Stimulated activated CD4-positive, alpha-beta T cell treated with anti-CD3 and anti-CD28 coated beads, Interleukin-2, amount 100 ng/mL, for 48 hours (primary cell): ENCODE results near the gene EXOSC3.
"Not testable (repeated sequence)": the region's sequence is repeated elsewhere in the genome, so short reads cannot be mapped to it uniquely, and the experiment has no call there.

Source experiments
- DNase-seq, 2 donors: peaks; one replicate each; pipeline ENCODE4 v3.0.0-alpha.2; 2020

Gene EXOSC3

DNA sequence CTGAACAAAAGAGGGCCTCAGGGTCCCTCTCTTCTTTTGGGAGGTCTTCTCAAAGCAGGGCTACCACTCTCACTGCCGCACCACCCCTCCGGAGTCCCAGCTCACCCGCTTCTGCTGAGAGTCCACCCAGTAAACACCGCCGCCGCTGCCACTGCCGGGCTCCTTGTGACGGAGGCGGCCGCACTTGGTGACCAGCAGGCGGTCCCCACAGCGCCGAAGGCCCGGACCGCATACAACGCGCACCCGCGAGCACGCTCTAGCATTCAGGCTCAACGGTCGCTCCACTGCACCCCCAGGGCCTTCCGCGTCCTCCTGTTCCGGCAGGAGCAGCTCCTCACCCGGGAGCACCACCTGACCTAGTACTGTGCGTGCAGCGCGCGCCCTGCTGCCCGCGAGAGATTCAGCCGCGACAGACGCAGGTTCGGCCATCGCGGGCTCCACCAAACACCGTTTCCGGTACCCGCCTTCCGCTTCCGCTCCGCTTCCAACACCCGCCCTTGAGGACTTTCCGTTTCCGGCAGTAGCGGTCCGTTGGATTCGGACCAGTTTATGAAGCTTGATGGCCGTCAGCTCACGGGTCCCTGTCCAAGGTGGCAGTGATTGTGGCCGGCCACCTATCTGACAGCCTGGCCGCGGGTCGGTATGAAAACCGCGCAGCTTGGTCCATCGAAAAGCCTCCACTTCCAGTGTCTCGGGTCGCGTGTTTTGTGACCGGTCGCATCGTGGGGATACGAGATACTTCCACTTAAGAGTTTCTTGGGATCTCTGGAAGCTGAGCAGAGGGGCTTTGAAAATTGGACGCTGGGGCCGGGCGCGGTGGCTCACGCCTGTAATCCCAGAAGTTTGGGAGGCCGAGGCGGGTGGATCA lies at the start of gene EXOSC3:
Gene EXOSC3 (minus strand): TSS at position 449 of the 868 bp plus-strand sequence. CDS start 20 bp downstream, at position 429.
- peak; percentile 81 to 83 for DNase-seq

DNA sequence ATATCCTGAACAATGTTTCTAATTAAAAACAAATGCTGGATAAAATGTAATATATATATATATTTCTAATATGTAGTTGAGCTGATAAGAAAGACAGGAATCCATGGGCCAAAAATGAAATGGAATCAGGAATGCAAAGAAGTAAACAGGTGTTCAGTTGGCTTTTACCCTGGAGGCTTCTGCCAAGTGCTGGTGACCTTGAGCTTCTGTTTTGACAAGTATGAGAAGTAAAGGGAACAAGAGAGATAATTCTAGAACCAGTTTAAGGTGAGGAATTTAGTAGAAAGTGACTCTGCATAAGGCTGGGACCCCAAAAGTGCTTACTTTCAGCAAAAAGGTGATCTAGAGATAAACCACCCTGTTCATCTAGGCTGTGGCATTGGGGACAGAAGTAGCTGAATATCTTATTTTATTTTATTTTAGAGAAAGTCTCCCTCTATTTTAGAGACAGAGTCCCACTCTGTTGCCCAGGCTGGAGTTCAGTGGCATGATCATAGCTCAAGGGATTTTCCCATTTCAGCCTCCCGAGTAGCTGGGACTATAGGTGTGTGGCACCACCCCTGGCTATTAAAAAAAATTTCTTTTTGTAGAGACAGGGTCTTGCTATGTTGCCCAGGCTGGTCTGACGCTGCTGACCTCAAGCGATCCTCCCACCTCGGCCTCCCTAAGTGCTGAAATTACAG lies 42.8 kb upstream of the EXOSC3 start:
- no peak for DNase-seq

DNA sequence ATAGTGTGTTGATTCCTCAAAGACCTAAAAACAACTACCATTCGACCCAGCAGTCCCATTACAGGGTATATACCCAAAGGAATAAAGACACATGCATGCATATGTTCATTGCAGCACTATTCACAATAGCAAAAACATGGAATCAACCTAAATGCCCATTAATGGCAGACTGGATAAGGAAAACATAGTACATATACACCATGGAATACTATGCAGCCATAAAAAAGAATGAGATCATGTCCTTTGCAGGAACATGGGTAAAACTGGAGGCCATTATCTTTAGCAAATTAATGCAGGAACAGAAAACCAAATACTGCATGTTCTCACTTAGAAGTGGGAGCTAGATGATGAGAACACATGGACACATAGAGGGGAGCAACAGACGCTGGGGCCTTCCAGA lies 40.3 kb upstream of the EXOSC3 start:
- DNase-seq, result not testable (repeated sequence)

DNA sequence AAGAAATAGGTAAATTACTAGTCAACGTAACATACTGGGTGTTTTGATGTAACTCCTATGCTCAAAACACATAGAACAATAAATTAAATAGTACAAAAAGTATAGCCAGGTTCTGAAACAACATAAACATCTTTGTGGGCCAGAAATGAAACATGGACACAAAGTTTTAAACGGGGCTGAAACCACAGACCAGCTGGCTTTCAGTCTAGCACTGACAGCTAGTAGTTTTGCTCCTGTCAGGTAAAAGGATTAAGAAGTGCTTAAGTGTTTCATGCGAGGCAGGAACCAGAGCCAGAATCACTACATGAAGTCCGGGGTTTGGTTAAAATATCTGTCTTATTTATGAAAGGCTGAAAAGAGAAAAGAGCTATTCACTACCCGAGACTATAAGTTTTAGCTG lies 35.3 kb upstream of the EXOSC3 start:
- DNase-seq, result no peak

DNA sequence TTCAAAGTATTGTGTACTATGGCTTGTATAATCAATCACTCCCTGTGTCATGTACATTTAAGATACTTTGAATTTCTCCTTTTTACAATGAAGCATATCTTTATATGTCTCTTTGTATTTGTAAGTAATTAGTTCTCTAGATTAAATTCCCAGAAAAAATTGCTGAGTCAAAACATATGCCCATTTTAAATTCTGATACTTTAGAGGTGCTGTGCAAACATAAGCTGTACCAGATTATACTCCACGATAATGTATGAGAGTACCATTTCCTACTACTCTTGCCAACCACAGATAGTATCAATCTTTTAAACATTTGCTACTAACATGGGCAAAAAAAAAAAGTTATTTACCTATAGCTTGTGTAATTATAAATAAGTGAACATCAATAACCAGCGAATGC lies 34.0 kb upstream of the EXOSC3 start:
- no peak for DNase-seq

DNA sequence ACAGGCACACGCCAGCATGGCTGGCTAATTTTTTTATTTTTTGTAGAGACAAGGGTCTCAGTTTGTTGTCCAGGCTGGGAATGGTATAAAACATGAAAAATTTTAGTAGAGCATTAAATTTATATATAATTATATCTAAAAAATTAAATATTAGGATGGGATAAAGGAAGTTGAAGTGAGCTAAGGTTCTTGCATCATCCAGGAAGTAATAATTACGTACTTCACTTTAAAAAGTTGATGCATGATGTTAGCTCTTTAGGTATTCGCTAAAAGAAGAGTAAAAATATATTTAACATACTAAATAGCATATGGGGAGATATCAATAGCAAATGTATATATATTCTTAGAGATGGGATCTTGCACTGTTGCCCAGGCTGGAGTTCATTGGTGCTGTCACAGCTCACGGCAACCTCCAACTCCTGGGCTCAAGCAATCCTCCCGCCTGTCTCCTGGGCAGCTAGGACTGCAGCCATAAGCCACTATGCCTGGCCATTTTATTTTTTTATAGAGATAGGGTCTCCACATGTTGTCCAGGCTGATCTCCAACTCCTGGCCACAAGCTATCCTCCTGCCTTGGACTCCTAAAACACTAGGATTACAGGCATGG lies 28.0 kb upstream of the EXOSC3 start:
- DNase-seq, result no peak

DNA sequence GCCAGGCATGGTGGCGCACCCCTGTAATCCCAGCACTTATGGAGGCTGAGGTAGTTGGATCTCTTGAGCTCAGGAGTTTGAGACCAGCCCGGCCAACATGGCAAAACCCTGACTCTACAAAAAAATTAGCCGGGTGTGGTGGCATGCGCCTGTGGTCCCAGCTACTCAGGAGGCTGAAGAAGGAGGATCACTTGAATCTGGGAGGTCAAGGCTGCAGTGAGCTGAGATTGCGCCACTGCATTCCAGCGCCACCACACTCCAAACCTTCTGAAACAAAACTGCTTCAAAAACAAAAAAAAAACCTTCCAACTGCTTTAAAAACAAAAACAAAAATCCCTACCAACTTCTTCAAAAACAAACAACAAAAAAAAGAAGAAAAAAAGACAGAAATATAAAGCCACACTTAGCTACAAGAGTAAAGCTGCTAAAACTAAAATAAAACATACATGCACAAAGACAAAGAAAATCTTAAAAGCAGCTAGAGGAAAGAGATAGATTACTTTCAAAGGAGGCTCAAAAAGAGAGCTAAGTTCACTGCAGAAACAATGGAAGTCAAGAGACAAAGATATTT lies 27.1 kb upstream of the EXOSC3 start:
- DNase-seq, result no peak

DNA sequence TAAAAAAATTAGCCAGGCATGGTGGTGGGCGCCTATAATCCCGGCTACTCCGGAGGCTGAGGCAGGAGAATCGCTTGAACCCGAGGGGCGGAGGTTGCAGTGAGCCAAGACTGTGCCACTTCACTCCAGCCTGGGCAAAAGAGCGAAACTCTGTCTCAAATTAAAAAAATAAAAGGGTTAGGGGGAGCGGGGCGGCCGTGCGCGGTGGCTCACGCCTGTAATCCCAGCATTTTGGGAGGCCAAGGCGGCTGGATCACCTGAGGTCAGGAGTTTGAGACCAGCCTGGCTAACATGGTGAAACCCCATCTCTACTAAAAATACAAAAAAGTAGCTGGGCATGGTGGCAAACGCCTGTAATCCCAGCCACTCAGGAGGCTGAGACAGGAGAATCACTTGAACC lies 24.8 kb upstream of the EXOSC3 start:
- DNase-seq, result not testable (repeated sequence)

DNA sequence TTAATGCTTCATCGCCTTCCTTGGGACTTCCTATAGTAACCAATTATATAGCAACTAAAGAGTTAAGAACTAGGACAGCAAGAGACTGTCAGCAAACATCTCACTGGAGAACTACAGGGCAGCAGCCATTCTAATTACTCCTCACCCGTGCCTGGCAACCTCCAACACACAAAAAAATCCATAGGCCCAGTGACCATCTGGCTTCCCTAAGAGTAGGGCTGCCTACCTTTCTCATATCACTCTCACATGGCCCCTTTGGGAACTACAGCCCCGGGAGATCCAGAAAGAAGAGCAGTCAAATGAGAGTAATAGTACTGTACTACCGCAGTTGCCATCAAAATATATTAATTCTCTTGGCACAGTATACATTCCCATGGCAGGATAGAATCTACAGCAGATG lies 21.4 kb upstream of the EXOSC3 start:
- no peak for DNase-seq

DNA sequence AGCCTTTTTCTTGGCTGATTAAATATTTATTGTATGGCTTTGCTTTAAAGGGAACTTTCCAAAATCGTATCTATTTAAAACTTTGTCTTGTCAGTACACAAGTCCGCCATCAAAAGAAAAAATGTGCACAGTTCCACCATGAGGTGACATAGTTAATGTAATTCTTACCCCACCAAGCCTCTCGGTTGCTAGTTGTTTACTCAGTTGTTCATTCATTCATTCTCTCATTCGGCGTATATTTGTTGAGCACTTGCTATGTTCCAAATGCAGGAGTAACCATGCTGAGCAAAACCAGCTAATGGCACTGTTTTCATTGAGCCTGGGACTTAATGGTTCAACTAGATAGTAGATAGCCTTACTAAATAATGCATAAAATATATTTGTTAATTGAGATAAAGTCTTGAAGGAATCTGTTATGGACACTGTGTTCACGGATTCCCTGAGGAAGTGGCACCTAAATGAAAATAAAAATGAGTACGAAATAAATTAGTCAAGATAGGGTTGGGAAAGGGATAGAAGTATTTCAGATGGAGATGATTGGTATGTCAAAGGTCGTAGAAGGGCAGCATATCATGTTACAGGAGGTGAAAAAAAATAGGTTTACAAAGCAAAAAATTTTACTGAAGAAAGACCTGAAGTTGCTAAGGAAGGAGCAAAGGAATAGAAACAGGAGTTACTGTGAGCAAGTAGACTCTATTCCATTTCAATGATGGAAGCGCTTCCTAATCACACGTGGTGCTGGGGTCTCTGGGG lies 17.3 kb upstream of the EXOSC3 start:
- no peak for DNase-seq

DNA sequence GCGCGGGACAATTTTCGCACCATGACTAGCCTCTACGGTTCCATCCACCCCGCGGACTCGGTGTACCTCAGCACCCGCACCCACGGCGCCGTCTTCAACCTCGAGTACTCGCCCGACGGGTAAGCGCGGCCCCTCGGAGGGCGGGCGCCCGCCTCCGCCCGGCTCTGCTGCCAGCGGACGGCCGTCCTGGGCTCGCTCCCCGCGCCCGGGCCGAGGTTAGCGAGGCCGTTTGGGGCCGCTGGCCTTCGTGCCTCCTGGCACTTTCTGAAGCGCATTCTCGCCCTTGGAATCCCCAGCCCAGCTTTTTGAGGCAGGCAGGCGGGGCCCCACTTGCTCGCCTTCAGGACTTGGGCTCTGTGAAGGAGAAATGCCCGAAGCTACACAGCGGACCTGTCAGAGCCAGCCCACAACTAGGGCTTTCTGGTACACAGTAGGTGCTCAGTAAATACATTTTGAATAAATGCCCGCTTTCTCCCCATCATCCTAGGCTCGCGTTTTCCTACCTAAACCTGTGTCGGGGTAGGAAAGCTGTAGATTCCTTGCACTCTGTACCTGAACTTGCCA lies 16.5 kb upstream of the EXOSC3 start:
- DNase-seq, result peak in 1 of 2 donors; percentile 17

DNA sequence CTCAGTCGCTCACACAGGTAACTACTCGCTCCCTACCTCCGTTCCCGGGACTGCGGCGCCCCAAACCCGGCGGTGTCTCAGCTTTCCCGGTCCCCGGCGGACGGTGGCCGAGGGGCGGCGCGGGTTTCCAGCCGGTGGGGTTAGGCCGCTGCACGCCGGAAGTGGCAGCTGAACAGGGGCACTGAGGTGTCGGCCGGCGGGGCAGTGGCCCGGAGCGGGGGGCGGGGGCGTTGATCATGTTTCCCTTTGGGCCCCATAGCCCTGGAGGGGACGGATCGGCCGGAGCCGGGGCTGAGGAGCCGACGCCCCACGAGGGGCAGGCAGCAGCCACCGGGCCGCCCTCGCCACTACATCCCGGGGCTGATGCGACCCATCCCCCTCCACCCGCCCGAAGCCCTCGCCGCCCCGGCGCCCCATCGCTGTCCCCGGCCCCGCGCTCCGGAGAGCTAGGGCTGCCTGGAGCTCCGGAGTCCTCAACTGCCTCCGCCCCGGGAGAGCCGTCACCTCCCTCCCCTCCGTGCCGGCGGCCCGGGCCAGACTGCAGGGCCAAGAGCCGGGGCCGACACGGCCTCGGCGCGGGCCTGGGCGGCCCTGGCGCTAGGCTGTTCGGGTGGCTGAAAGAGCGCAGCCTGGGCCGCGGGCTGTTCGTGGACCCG lies 15.9 kb upstream of the EXOSC3 start, which contains the start of gene DCAF10:
Gene DCAF10 (plus strand): TSS at position 167 of the 656 bp plus-strand sequence. CDS start 70 bp downstream, at position 237.
- peak; percentile 92 to 94 for DNase-seq

DNA sequence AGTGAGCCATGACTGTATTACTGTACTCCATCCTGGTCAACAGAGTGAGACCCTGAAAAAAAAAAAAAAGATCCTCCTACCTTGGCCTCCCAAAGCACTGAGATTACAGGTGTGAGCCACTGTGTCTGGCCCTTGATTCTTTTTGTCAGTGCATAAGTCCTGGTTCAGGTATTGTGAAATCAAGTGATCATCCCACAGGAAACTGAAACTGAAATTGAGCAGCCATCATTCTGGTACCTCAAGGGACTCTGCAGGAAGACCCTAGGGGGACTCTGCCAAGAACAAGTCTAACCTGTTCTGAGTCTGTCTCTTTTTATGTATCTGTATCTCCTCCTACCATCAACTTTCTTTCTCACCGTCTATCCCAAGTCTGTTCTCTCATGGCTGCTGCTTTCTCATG lies 13.8 kb upstream of the EXOSC3 start:
- no peak for DNase-seq

DNA sequence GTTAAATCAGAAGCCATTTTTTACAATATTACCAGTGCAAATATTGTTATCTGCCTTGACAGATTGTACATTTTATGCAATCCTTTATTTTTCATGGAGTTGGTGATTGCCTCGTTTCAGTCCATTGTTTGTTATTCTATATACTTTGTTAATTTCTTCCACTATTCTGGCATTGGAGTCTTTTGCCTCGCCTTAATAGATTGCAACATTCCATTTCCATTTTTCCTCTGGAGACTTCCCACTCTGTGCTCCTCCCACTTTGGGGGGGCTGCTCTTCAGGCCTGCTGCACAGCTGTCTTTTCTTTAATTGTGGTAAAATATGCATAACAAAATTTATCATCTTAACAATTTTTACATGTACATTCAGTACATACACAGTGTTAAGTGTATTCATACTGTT lies 11.4 kb upstream of the EXOSC3 start:
- no peak for DNase-seq

DNA sequence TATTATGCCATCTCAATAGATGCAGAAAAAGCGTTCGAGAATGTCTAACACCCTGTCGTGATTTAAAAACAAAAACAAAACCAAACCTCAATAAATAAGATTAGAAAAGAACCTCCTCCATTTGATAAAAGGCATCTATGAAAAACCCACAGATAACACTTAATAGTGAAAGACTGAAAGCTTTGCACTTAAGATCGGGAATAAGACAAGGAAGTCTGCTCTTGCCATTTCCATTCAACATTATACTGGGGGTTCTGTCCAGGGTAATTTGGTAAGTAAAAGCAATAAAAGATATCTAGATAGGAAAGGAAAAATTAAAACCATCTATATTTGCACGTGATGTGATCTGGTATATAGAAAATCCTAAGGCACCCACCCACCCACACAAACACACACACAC lies 7.3 kb upstream of the EXOSC3 start:
- no peak for DNase-seq

DNA sequence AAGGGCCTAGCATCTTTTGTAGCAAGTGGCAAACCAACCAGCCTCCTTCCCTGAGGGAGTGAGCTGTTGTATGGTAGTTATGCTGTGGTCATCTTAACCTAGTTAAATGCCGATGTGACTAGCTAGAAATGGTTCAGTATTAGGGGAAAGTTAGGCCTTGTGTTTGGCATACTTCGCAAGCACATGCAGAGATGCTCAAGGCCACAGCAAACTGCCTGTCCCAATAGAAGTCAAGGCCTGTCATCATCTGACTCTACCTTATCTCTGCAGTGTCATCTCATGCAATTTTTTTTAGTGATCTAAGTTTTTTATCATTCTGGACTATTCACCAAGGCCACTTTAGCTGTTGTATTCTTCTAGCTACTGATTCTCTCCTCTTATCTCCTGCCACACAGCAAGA lies 5.2 kb upstream of the EXOSC3 start:
- no peak for DNase-seq

DNA sequence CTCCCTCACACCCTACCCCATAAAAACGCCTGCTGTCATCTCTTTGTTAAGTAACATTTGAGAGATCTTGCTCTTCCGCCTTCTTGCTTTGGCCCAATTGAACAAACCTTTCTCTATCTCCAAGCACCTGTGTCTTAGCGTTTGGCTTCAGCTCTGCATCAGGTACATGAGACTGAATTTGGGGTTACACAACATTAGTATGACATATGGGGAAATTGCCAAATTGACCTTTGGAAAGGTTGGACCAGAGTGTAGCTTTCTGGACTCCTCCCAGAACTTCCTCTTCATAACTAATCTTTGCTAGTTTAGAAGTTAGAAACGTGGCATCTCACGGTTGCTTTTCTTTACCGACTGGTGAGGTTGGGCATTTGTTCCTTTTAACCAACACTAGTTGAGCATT lies 3.5 kb upstream of the EXOSC3 start:
- no peak for DNase-seq

DNA sequence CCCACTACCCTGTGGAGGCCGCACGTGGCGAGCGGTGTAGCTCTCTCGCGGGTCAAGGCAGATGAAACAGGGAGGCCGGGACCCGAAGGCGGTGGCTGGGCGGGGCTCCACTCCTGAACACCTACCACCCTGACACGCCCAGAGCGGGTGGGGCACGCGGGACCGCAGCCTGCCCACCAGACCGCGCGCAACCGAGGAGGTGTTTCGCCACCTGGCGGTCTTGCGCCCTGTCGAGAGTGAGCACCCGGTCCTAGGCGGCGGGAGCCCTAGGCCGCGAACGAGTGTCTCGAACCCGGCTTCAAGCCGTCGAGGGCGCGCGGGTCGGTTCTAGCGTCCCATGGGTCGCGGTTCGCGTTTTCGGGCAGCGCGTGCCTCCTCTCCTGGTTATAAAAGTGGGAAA lies 2.2 kb upstream of the EXOSC3 start:
- DNase-seq, result no peak

DNA sequence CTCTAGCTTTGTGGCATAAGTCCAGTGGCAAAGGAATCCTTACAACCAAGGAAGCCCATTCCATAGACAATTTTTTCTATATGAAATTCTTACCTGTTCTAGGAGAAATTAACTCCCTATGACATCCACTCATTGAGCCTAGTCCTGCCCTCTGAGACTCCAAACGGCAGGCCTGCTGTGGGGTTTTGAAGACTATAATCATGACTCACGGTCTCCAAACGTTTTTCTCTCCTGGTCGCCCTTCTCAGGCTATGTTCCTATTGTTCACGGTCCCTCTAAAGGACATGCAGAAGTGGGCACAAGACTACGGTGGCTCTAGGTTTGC lies 611 bp downstream of the EXOSC3 start:
- DNase-seq, result peak in 1 of 2 donors; percentile 11

DNA sequence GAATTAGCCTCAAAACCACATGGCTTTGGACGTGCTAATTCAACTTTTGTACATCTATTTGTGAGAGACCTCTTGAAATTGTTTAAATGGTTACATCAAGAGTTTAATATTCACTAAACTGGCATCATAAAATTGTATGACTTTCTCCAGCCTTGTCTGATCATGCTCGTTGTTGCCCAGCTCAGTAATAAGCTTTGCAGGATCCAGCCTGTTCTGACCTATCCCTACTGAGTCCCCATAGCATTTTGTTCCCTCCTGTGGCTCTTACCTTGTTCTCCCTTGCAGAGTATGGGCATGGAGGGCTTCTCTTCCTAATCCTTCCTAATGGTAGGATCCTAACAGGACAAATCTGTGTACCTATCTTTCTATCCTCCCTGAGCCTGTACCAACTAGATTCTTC lies 6.3 kb downstream of the EXOSC3 start:
- no peak for DNase-seq

DNA sequence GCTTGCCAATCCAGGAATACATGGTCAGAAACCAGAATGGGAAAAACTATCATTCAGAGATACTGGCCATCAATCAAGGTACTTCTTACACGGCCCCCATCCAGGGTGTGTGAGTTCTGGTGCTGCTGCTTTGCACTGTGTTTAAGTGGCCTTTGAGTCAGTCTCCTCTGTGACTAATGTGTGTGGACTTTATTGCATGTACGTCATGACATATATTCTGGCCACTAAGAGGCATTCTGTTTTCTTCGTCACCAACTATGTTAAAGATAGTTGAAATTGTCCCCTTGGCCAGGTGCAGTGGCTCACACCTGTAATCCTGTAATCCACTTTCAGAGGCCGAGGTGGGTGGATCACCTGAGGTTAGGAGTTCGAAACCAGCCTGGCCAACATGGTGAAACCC lies 8.5 kb downstream of the EXOSC3 start:
- no peak for DNase-seq
